Measurements from ENCODE around the gene KCNH3. TPM values are rescaled to one million over a fixed set of nuclear protein-coding genes. Genes with fewer than 3 reads are reported as not detected.

KCNH3 gene
- total and polyA plus RNA-seq, 2 donors (not counting 3 experiments of a cell fraction or from before 2014, with no cell fraction given): 0.13 to 0.14 TPM

DNA sequence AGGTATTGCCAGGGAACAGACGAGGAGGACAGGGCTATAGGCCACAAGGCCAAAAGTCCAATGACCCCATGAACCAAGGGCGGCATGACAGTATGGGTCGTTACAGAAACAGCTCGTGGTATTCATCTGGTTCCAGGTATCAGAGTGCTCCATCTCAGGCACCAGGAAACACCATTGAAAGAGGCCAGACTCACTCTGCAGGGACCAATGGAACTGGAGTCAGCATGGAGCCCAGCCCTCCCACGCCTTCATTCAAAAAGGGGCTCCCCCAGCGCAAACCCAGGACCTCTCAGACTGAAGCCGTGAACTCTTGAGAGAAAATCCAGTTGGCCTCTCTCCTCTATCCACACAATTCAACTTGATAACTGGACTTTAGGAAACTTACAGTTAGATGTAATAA lies 12.9 kb upstream of the KCNH3 start:
- ChIA-PET CTCF (interaction anchor here (1.5 to 2.0 kb wide), 2 partner anchors 168 to 178 kb away, joined by 5 to 19 read pairs; no protein-coding TSS in a partner anchor), POLR2A (no interaction called here)
- Histone ChIP-seq H3K9me1 (replicated peaks; ENCODE audit: control insufficient read depth, extremely low read depth, insufficient read depth, low read length) (no peaks in the 10 kb centered on the region), H4K20me1 (replicated peaks; ENCODE audit: control insufficient read depth, extremely low read depth, insufficient read depth, low read length) (no peaks in the 10 kb centered on the region), H3K4me3 (replicated peaks in 1 of 3; ENCODE audit: insufficient read depth in 1 of 3, low read depth in 1 of 3, low read length in 3 of 3) (no peak overlapping the region), H3K27ac (ENCODE audit: insufficient read depth, low read depth, low read length) (no peak overlapping the region), H2AFZ (ENCODE audit: low read depth, low read length) (no peak overlapping the region), H3K4me1 (ENCODE audit: control insufficient read depth, extremely low read depth, insufficient read depth, low read length) (peaks cover 4% of the 10 kb centered on the region), H3K9ac (replicated peaks; ENCODE audit: extremely low read depth, insufficient read depth, low read length) (no peak overlapping the region), H3K36me3 (ENCODE audit: control insufficient read depth in 2 of 2, extremely low read depth in 1 of 2, insufficient read depth in 2 of 2, low read length in 2 of 2) (peaks cover 30 to 32% of the 10 kb centered on the region in 2 experiments), H3K4me2 (ENCODE audit: insufficient read depth, low read length) (no peak overlapping the region), H3K9me3 (replicated peaks; ENCODE audit: control insufficient read depth, insufficient read depth, low read length) (no peaks in the 10 kb centered on the region), H3K79me2 (ENCODE audit: control insufficient read depth, insufficient read depth, low read length) (no peaks in the 10 kb centered on the region), H3K27me3 (ENCODE audit: control insufficient read depth in 2 of 2, insufficient read depth in 2 of 2, low read length in 2 of 2) (no peaks in the 10 kb centered on the region)
- FAIRE-seq (no peak), DNase-seq (ENCODE audit: low read depth, low spot score) (no peak)
- TF ChIP-seq JUN (IDR thresholded peaks at IDR 0.05; ENCODE audit: borderline replicate concordance, insufficient read depth, insufficient read length, low read depth) (no peak), POLR2AphosphoS5 (IDR thresholded peaks at IDR 0.05; ENCODE audit: insufficient read depth, low read depth, low read length) (no peak), FOS (IDR thresholded peaks at IDR 0.05; ENCODE audit: borderline replicate concordance, insufficient read depth, low read length) (no peak), GATA2 (IDR thresholded peaks at IDR 0.05; ENCODE audit: insufficient read depth, insufficient read length, low read depth, low read length) (no peak), EZH2 (IDR thresholded peaks at IDR 0.05; ENCODE audit: borderline replicate concordance, low read depth, low read length, severe bottlenecking) (no peak), POLR2A (IDR thresholded peaks at IDR 0.05; ENCODE audit: low read depth, low read length) (no peak), MYC (IDR thresholded peaks at IDR 0.05; ENCODE audit: low read depth, low read length) (no peak)
- TF ChIP-seq, protein P1, sequence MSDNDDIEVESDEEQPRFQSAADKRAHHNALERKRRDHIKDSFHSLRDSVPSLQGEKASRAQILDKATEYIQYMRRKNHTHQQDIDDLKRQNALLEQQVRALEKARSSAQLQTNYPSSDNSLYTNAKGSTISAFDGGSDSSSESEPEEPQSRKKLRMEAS (IDR thresholded peaks at IDR 0.05; ENCODE audit: insufficient read depth, insufficient read length): no peak
- TF ChIP-seq, protein P2, sequence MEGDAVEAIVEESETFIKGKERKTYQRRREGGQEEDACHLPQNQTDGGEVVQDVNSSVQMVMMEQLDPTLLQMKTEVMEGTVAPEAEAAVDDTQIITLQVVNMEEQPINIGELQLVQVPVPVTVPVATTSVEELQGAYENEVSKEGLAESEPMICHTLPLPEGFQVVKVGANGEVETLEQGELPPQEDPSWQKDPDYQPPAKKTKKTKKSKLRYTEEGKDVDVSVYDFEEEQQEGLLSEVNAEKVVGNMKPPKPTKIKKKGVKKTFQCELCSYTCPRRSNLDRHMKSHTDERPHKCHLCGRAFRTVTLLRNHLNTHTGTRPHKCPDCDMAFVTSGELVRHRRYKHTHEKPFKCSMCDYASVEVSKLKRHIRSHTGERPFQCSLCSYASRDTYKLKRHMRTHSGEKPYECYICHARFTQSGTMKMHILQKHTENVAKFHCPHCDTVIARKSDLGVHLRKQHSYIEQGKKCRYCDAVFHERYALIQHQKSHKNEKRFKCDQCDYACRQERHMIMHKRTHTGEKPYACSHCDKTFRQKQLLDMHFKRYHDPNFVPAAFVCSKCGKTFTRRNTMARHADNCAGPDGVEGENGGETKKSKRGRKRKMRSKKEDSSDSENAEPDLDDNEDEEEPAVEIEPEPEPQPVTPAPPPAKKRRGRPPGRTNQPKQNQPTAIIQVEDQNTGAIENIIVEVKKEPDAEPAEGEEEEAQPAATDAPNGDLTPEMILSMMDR (IDR thresholded peaks at IDR 0.05; ENCODE audit: extremely low read depth in 1 of 2, insufficient read depth in 1 of 2, low read depth in 1 of 2, low read length in 2 of 2): no peak
- dilution Hi-C loops (cut with MboI; ENCODE audit: extremely low pct_ligation_motif_present, low sequenced_read_pairs): no loop called here
- BruUV-seq (replicated peaks): no TSS peak
- intact Hi-C loops (cut with micrococcal nuclease): no loop called here

Data from endothelial cell of umbilical vein (primary cell).